Measurements from ENCODE around the gene CD44.

The CD44 gene

DNA sequence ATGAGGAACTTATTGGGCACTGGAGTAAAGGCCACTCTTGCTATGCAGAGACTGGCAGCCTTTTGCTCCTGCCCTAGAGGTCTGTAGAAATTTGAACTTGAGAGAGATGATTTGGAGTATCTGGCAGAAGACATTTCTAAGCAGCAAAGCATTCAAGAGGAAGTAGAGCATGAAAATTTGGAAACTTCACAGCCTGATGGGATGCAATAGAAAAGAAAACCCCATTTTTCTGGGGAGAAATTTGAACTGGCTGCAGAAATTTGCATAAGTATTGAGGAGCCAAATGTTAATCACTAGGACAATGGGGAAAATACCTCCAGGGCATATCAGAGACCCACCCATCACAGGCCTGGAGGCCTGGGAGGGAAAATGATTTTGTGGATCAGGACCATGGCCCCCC, 29.9 kb upstream of the CD44 start:
- ATAC-seq, result no peak
- no peak for TF ChIP-seq ARNTL (CRISPR knock-in tag; IDR thresholded peaks at IDR 0.05; ENCODE audit: borderline replicate concordance, low read depth)
- TF ChIP-seq ZNF70 (CRISPR knock-in tag; IDR thresholded peaks at IDR 0.05), result no peak
- TF ChIP-seq PPARA (CRISPR knock-in tag; IDR thresholded peaks at IDR 0.05; ENCODE audit: borderline replicate concordance), result no peak
- TF ChIP-seq, protein P1, sequence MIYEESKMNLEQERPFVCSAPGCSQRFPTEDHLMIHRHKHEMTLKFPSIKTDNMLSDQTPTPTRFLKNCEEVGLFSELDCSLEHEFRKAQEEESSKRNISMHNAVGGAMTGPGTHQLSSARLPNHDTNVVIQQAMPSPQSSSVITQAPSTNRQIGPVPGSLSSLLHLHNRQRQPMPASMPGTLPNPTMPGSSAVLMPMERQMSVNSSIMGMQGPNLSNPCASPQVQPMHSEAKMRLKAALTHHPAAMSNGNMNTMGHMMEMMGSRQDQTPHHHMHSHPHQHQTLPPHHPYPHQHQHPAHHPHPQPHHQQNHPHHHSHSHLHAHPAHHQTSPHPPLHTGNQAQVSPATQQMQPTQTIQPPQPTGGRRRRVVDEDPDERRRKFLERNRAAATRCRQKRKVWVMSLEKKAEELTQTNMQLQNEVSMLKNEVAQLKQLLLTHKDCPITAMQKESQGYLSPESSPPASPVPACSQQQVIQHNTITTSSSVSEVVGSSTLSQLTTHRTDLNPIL (CRISPR knock-in tag; IDR thresholded peaks at IDR 0.05; ENCODE audit: low read depth), result no peak
- TF ChIP-seq, protein P2, sequence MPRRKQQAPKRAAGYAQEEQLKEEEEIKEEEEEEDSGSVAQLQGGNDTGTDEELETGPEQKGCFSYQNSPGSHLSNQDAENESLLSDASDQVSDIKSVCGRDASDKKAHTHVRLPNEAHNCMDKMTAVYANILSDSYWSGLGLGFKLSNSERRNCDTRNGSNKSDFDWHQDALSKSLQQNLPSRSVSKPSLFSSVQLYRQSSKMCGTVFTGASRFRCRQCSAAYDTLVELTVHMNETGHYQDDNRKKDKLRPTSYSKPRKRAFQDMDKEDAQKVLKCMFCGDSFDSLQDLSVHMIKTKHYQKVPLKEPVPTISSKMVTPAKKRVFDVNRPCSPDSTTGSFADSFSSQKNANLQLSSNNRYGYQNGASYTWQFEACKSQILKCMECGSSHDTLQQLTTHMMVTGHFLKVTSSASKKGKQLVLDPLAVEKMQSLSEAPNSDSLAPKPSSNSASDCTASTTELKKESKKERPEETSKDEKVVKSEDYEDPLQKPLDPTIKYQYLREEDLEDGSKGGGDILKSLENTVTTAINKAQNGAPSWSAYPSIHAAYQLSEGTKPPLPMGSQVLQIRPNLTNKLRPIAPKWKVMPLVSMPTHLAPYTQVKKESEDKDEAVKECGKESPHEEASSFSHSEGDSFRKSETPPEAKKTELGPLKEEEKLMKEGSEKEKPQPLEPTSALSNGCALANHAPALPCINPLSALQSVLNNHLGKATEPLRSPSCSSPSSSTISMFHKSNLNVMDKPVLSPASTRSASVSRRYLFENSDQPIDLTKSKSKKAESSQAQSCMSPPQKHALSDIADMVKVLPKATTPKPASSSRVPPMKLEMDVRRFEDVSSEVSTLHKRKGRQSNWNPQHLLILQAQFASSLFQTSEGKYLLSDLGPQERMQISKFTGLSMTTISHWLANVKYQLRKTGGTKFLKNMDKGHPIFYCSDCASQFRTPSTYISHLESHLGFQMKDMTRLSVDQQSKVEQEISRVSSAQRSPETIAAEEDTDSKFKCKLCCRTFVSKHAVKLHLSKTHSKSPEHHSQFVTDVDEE (CRISPR knock-in tag; IDR thresholded peaks at IDR 0.05), result no peak
- TF ChIP-seq, protein P3, sequence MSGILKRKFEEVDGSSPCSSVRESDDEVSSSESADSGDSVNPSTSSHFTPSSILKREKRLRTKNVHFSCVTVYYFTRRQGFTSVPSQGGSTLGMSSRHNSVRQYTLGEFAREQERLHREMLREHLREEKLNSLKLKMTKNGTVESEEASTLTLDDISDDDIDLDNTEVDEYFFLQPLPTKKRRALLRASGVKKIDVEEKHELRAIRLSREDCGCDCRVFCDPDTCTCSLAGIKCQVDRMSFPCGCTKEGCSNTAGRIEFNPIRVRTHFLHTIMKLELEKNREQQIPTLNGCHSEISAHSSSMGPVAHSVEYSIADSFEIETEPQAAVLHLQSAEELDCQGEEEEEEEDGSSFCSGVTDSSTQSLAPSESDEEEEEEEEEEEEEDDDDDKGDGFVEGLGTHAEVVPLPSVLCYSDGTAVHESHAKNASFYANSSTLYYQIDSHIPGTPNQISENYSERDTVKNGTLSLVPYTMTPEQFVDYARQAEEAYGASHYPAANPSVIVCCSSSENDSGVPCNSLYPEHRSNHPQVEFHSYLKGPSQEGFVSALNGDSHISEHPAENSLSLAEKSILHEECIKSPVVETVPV (CRISPR knock-in tag; IDR thresholded peaks at IDR 0.05), result no peak
- no peak for TF ChIP-seq BACH2 (CRISPR knock-in tag; IDR thresholded peaks at IDR 0.05; ENCODE audit: borderline replicate concordance)
- TF ChIP-seq ESRRG (CRISPR knock-in tag; IDR thresholded peaks at IDR 0.05), result no peak
- no peak for TF ChIP-seq ISL1 (CRISPR knock-in tag; IDR thresholded peaks at IDR 0.05)
- no peak for TF ChIP-seq POU6F1 (CRISPR knock-in tag; IDR thresholded peaks at IDR 0.05; ENCODE audit: borderline replicate concordance, low read depth)
- no peak for TF ChIP-seq ZFP3 (CRISPR knock-in tag; IDR thresholded peaks at IDR 0.05)
- no peak for TF ChIP-seq ZNF8 (CRISPR knock-in tag; IDR thresholded peaks at IDR 0.05)
- no peak for TF ChIP-seq GLIS3 (CRISPR knock-in tag; IDR thresholded peaks at IDR 0.05)
- no peak for TF ChIP-seq RARB (CRISPR knock-in tag; IDR thresholded peaks at IDR 0.05)
- TF ChIP-seq SNAI2 (CRISPR knock-in tag; IDR thresholded peaks at IDR 0.05), result no peak
- no peak for TF ChIP-seq ZFP30 (CRISPR knock-in tag; IDR thresholded peaks at IDR 0.05)

- TF ChIP-seq BACH2 (CRISPR knock-in tag; IDR thresholded peaks at IDR 0.05; ENCODE audit: borderline replicate concordance), result no peak
- TF ChIP-seq PATZ1 (CRISPR knock-in tag; IDR thresholded peaks at IDR 0.05; ENCODE audit: borderline replicate concordance), result no peak
- TF ChIP-seq ARNTL (CRISPR knock-in tag; IDR thresholded peaks at IDR 0.05; ENCODE audit: borderline replicate concordance, low read depth), result no peak
- TF ChIP-seq, protein P3 (CRISPR knock-in tag; IDR thresholded peaks at IDR 0.05), result no peak
- no peak for TF ChIP-seq ZFP30 (CRISPR knock-in tag; IDR thresholded peaks at IDR 0.05)
- TF ChIP-seq ESRRG (CRISPR knock-in tag; IDR thresholded peaks at IDR 0.05), result no peak
- no peak for TF ChIP-seq CSDC2 (CRISPR knock-in tag; IDR thresholded peaks at IDR 0.05)
- TF ChIP-seq ISL1 (CRISPR knock-in tag; IDR thresholded peaks at IDR 0.05), result no peak
- no peak for TF ChIP-seq POU6F1 (CRISPR knock-in tag; IDR thresholded peaks at IDR 0.05; ENCODE audit: borderline replicate concordance, low read depth)
- no peak for TF ChIP-seq ZFP3 (CRISPR knock-in tag; IDR thresholded peaks at IDR 0.05)
- TF ChIP-seq, protein P1 (CRISPR knock-in tag; IDR thresholded peaks at IDR 0.05; ENCODE audit: low read depth), result no peak
- no peak for TF ChIP-seq SNAI2 (CRISPR knock-in tag; IDR thresholded peaks at IDR 0.05)
- TF ChIP-seq TOX (CRISPR knock-in tag; IDR thresholded peaks at IDR 0.05; ENCODE audit: borderline replicate concordance), result no peak
- no peak for TF ChIP-seq PPARA (CRISPR knock-in tag; IDR thresholded peaks at IDR 0.05; ENCODE audit: borderline replicate concordance)
- no peak for TF ChIP-seq ZC3H10 (CRISPR knock-in tag; IDR thresholded peaks at IDR 0.05)
- no peak for TF ChIP-seq ZNF8 (CRISPR knock-in tag; IDR thresholded peaks at IDR 0.05)
- no peak for TF ChIP-seq ZNF565 (CRISPR knock-in tag; conservative IDR thresholded peaks at IDR 0.05; ENCODE audit: low read depth)
- ATAC-seq, result no peak
These were observed 29.1 kb upstream of the CD44 start for GRCh38 chr11:35109827-35110226.
